Heart left ventricle (tissue), 13 donors: ENCODE data around the gene XYLT1.

ENCODE experiments used
- CTCF ChIP-seq, 12 donors: fragments of 200-600 bp; sonication (generic) in 4 of 12; IDR thresholded peaks; one replicate each; pipeline versions ENCODE4 v1.5.0 to v1.8.0; 2018 to 2022; ENCODE audit warnings: antibody characterized with exemption in 12 of 12, mild to moderate bottlenecking in 5 of 12
- POLR2A ChIP-seq, 2 donors: fragments of 450-650 bp; IDR thresholded peaks; one replicate each; pipeline ENCODE4 v1.6.1; 2017; ENCODE audit warnings: antibody characterized with exemption in 2 of 2, mild to moderate bottlenecking in 2 of 2, moderate library complexity in 2 of 2
- donor health status: ischemic (EF 13 %, LVEDD 7.1; RV severe dilation, severe dysfunction).
- donor health status: DM: no; HTN: yes; CAD: no.
- donor health status: DM: no; HTN: no; CAD: no.
- donor health status: ischemic (EF 25% LVEDD 6.9; RV normal size, moderate dysfunction).
- donor health status: ischemic (EF 25% LVEDD 5.7; RV mildly dilated, moderate dysfunction).
- donor health status: ischemic (EF 35%, LVEDD 5.7; RV mildly dilated, moderate dysfunction).
- donor health status: nonischemic (EF 11% LVEDD 7.7; RV severe dilation, severe dysfunction).
- donor health status: DM: yes; HTN: yes; CAD: no.
- donor health status: PGD.
- donor health status: ischemic (EF 29% LVEDD 5.4; RV normal size, mild dysfunction).
- donor health status: nonischemic (EF 23%, LVEDD 6.1; RV moderate dilation, normal function).

DNA sequence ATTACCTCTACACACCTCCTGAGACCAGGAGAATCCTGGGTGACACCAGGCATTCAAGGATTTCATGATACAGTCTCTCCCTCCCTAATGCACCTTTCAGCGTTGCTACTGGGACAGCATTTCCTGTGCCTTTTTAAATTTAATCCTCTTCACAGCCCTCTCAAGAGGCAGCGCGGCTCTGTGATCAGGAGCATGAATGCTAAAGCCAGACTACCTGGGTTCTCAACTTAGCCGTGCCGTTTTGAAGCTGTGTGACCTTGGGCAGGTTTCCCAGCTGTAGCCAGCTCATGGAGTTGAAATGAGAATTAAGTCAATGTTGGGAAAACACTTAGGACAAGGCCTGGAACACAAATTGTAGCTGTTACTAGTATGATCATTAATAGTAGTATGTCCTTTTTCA lies 191.8 kb downstream of the XYLT1 start:
- no peak for TF ChIP-seq POLR2A (IDR thresholded peaks at IDR 0.05)
- no peak for TF ChIP-seq CTCF (IDR thresholded peaks at IDR 0.05)
